ENCODE measurements around the gene SLC6A18. TPM values are rescaled to one million over a fixed set of nuclear protein-coding genes. Genes with fewer than 3 reads are reported as not detected.

SLC6A18 gene
- total RNA-seq, 2 donors from 2014 or later: not detected

DNA sequence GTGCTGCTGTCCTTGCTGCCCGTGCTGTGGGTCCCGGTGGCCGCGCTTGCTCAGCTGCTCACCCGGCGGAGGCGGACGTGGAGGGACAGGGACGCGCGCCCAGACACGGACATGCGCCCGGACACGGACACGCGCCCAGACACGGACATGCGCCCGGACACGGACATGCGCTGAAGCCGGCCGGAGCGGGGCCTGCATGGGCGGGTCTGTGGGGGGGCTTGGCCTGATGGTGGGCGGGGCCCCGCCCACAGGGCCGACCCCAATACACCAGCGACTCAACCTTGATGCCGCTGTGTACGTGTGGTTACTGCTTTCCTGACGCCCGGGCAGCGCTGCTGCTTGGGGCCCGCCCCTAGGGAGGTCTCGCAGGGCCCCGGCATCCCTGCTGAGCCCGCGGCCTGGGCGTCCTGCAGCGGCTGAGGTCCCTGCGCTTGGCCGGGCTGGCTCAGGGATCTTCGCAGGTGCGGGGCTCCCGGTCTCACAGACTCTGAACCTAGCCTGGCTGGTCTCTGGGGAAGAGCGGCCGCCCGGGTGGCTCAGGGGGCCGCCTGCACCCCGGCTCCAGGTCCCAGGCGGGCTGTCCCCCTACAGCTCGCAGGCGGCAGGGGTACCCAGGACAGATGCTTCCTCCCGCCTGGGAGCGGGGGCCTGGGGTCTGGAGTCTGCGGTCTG is 20.9 kb downstream of the SLC6A18 start:
- intact Hi-C loops (cut with DNase I): loop anchor here in 1 of 2 donors (5.0 kb wide), 1 partner anchor 566 kb away; no protein-coding TSS in a partner anchor

DNA sequence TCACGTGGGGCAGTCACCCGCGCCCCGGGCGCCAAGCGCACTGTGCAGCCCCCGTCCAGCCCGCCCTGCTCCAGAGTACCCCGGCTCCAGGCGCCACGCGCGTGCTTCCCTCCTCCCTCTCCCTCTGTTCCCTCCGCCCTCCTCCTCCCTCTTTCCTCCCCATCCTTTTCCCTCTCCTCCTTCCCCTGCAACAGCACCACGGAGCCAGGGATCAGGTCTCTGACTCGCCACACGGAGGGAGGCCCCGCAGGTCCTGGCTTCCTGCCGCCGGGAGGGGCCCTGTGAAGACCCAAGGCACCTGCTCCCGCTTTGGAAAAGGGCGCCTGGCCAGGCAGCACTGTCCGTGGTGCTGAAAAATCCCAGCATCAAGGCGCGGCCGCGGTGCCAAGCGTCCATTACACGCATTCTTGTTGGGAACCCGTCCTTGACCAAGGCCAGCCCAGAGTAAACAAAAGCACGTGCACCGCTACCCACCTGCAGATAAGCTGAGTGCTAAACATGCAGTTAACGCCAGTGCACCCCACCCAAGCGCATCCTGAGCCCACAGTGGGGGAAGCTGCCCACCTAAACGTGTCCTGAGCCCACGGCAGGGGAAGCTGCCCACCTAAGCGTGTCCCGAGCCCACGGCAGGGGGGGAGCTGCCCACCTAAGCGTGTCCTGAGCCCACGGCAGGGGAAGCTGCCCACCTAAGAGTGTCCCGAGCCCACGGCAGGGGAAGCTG is 21.7 kb downstream of the SLC6A18 start:
- DNase-seq (ENCODE audit: low spot score): no peak
- intact Hi-C loops (cut with DNase I): loop anchor here in 1 of 2 donors (1.0 to 5.0 kb wide), 2 partner anchors 48 to 565 kb away; partner anchors contain the start of gene TERT

More for the DNA sequence above, 20.9 kb downstream of the SLC6A18 start:
- DNase-seq (ENCODE audit: low spot score): no peak

DNA sequence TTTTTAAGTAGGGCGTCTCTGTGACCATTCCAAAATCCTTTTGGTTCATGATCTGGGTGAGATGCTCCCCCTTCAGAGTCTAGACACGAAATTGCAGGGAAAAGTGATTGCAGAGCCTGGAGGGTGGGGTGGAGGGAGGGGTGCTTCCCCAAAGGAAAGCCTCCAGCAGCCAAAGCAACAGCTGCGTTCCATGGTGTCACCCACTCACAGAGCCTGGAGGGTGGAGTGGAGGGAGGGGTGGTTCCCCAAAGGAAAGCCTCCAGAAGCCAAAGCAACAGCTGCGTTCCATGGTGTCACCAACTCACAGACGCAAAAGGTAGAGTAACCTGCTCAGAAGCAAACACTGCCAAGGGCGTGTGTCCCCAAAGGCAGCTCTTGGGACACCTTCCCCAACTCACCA is 22.6 kb downstream of the SLC6A18 start:
- no peak for DNase-seq (ENCODE audit: low spot score)
- intact Hi-C loops (cut with DNase I): loop anchor here in 1 of 2 donors (1.0 to 5.0 kb wide), 2 partner anchors 47 to 564 kb away; partner anchors contain the start of gene TERT

DNA sequence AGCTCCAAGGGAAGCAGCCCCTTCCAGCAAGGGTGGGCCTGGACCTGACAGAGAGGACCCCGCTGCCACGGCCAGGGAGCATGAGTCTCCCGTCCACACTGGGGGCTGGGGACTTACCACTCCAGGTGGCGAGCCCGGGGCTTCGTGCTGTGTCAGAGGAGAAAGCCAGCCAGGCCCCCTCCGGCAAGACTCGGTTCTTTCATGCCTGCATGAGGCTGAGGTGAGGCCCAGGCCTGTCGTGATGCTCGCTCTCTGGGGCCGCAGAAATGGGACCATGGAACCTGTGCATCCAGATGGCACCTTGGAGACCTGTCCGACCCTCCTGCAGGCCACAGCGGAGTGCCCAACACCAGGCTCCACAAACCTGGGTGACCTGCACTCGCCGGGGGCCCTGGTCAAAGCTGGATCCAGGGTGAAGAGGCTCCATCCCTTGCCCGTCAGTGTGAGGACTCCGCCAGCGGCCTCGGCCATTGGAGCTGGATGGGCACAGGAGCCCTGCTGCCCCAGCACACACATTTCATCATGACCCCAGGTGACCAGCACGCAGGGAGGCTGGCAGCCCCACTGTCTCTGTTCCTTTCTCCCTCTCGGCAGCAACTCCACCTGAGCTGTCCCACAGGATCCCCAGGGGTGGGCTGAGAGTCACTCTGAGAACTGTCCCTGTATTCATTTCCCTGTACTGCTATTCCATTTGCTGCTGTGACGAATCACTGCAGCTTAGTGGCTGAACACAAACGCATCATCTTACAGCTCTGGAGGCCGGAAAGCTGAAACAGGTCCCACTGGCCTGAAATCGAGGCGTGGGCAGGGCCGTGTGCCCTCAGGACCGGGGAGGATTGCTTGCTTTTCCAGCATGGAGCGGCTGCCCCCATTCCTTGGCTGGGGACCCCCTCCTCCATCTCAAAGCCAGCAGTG is 24.4 kb downstream of the SLC6A18 start:
- DNase-seq (ENCODE audit: low spot score): no peak
- intact Hi-C loops (cut with DNase I): loop anchor here in 1 of 2 donors (5.0 kb wide), 1 partner anchor 563 kb away; no protein-coding TSS in a partner anchor

DNA sequence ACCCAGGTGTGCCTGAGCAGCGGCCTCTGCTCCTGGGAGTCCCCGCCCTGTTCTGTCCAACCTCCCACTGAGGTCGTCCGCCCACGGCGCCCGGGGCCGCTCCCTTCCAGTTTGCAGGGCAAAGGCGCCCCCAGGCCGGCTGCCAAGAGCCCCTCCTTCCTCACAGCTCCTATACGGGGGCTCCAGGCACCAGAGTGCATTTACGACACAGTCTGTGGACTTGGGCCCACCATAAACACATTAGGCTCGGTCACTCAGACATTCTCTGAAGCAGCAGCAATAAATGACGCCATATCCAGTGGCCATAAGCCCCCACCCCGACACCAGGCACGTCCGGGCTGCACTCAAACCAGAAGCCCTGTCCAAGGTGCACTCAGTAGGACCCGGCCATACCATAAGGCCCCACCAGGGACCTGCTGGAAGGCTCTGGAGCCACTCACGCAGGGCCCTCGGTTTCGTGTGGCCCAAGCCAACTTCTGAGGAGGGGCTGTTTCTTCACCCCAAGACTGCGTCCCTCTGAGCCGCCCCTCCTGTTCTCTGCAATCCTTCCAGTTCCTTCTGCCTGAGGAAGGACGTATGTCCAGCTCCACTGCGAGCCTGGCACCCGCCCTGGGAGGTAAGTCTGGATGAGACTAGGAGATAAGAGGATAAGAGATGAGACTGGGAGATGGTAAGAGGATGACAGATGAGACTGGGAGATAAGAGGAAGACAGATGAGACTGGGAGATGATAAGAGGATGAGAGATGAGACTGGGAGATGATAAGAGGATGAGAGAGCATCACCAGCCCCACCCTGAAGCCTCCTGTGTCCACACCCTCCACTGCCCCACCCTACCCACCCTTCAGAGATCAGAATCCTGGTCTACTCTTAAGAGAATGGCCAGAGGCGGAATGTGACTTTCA is 26.7 kb downstream of the SLC6A18 start:
- no peak for DNase-seq (ENCODE audit: low spot score)
- intact Hi-C loops (cut with DNase I): no loop called here

DNA sequence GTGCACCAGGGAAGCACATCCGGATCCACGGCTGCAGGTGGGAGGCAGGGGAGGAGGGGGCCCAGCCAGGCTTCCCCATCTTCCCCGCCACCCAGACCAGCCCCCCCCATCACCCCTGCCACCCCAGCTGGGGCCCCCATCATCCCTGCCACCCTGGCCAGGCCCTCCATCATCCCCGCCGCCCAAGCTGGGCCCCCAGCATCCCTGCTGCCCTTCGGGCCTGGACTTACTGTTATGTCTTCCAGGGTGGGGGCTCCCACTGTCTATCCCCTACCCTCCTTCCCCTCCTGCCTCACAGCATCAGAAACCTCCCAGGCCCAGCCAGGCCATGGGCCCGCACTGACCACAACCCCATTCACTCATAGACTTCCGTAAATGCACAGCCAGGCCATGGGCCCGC is 27.5 kb downstream of the SLC6A18 start:
- DNase-seq (ENCODE audit: low spot score): no peak
- intact Hi-C loops (cut with DNase I): no loop called here

DNA sequence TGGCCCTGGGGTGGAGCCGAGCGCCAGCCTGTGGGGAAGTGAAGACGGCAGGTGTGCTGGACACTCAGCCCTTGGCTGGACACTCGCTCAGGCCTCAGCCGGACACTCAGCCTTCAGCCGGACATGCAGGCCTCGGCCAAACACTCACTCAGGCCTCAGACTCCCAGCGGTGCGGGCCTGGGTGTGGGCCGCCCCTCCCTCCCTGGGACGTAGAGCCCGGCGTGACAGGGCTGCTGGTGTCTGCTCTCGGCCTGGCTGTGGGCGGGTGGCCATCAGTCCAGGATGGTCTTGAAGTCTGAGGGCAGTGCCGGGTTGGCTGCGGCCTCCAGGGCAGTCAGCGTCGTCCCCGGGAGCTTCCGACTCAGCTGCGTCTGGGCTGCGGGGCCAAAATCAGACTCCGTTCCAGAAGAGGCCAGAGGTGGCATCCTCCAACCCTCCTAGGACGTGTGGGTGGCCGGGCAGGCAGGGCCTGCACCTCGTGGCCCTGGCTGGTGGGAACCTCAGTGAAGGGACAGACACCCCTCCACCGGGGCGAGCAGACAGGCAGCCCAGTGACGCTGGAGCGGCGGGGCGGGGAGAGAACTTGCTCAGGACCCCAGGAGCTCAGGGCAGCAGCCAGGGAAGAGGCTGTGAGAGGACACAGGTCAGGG is 28.4 kb downstream of the SLC6A18 start:
- no peak for DNase-seq (ENCODE audit: low spot score)
- intact Hi-C loops (cut with DNase I): no loop called here

DNA sequence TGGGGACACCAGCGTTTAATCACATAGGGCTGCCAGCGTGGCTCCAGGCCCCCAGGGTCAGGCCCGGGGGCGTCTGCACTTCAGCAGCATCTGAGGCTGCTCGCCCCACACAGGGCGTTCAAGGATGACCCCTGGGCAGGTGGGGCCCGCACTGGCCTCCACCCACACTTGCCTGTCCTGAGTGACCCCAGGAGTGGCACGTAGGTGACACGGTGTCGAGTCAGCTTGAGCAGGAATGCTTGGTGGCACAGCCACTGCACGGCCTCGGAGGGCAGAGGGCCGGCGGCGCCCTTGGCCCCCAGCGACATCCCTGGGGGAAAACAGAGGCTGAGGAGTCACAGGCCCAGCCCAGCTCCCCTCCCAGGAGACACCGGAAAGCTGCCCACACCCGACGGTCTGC is 29.0 kb downstream of the SLC6A18 start:
- intact Hi-C loops (cut with DNase I): no loop called here

DNA sequence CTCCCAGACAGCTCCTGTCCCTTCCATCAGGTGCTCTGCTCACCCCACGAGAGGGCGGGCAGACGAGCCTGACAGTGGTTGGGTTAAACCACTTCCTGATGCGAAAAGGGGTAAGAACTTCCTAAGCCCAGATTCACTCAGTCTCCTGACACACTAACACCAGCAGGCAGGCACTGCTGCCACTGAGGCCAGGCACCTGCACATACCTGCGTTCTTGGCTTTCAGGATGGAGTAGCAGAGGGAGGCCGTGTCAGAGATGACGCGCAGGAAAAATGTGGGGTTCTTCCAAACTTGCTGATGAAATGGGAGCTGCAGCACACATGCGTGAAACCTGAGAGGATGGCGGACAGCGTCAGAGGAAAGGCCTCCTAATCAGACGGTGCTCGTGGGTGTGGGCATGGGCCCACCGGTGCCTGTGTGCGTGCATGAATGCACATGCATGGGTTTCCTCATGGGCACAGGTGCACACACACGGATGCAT is 29.9 kb downstream of the SLC6A18 start:
- intact Hi-C loops (cut with DNase I): no loop called here
- DNase-seq (ENCODE audit: low spot score): no peak

More for the DNA sequence above, 29.0 kb downstream of the SLC6A18 start:
- no peak for DNase-seq (ENCODE audit: low spot score)

DNA sequence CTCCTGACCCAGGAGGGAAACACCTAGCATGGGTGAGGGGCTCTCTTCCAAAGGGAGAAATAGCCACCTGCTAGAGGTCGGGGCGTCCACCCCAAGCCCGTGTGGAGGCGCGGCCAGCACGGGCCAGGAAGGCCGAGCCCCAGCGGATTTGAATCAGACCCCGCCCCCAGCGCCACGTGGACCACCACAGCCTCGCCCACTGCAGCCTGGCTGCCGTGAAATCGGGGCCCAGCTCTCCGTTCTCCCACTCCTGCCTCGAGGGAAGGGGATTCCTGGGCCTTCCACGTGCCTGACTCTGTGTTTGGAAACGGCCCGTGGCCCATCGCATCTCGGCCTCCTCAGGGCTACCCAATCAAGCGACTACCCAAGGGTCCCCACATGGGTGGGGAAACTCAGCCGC is 31.6 kb downstream of the SLC6A18 start:
- intact Hi-C loops (cut with DNase I): no loop called here
- no peak for DNase-seq (ENCODE audit: low spot score)

DNA sequence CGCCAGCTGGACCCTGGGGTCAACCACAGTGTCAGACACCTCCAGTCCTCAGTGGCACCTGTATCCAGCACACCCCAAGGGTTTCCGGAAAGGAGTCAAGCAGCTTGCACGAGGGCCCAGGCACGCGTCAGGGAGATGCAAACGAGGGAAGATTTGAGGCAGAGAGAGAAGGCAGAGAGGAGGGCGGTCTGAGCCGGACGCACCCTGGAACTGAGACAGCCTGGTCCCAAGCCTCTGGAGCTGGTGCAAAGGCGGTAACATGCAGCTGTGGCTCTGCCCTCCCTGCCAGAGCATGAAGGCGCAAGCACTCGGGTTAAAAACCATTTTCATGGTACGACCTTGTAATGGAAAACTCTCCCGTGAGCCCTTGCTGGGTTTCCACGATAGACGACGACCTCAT is 32.2 kb downstream of the SLC6A18 start:
- no peak for DNase-seq (ENCODE audit: low spot score)
- intact Hi-C loops (cut with DNase I): no loop called here

DNA sequence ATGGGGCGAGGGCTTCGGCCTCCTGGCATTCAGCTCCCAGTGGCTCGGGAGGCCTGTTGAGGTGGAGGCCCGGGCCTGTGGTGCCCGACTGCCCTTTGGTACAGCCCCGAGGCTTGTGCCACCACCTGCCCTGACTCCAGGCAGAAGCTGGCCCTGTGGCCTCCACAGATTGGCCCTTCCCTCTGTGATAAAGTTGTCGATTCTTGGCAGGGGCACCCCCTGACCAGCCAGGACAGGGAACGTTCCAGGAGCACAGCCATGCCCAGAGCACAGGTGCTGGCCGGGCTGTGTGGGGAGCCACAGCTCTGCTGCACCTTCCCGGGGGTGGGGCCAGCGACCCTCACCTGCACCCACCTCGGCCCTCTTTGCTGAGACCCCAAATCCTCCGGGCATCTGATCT is 32.7 kb downstream of the SLC6A18 start:
- intact Hi-C loops (cut with DNase I): no loop called here

DNA sequence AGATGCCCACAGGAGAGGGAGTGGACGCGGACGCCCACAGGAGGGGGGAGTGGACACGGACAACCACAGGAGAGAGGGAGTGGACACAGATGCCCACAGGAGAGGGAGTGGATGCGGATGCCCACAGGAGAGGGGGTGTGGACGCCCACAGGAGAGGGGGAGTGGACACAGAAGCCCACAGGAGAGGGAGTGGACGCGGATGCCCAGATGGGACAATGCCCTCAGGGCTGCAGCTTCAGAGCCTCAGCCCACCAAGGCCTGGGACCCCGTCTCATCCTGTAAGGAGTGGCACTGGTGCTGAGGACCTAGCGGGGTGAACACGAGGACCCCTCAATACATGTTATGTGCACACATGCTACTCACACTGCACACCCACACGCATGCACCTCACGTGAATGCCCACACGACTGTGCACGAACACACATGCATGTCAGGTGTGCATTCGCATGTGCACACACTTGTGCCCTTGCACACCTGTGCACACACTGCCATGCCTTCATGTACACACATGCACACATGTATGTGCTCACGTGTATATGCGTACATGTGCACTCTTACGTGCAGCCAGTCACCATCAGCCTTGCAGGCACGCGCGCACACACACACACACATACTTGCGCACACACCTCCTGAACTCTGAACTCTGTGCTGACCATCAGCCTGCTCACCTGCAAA is 34.8 kb downstream of the SLC6A18 start:
- intact Hi-C loops (cut with DNase I): no loop called here
- DNase-seq (ENCODE audit: low spot score): no peak

More for the DNA sequence above, 32.7 kb downstream of the SLC6A18 start:
- no peak for DNase-seq (ENCODE audit: low spot score)

DNA sequence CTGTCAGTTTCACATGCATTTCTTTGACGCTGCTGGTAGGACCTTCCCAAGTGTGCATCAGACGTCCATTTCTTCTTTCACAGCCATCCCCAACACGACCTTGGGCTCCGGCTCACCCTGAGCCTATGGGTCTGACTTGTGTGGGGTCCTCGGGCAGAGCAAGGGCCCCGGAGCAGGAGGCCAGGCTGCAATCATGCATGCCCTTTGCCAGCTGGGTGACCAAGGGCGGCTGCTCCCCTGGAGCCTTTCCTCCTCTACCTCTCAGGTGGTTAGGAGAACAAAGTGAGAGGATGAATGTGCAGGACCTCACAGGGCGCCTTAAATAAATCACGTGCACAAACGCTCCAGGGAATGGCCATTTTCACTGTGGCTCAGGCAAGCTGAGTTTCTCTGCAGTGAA is 36.5 kb downstream of the SLC6A18 start:
- intact Hi-C loops (cut with DNase I): no loop called here
- no peak for DNase-seq (ENCODE audit: low spot score)

DNA sequence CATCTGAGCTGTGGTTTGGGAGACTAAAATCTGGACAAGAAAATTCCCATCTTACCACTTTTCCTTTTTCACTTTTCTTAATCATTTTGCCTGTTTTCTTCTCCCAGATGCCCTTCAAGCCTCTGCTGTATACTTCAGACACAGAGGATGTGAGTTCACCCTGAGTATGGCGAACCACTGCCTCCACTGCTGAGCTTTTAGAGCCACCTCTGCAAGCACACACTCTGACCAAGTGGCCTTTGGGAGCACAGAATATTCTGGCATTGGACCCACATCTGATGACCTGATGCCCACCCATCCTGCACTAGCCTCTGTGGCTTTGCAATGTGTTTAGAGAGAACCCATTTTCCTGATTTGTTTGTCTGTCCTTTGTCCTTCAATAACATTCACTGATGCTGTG is 37.2 kb downstream of the SLC6A18 start:
- no peak for DNase-seq (ENCODE audit: low spot score)
- intact Hi-C loops (cut with DNase I): no loop called here

DNA sequence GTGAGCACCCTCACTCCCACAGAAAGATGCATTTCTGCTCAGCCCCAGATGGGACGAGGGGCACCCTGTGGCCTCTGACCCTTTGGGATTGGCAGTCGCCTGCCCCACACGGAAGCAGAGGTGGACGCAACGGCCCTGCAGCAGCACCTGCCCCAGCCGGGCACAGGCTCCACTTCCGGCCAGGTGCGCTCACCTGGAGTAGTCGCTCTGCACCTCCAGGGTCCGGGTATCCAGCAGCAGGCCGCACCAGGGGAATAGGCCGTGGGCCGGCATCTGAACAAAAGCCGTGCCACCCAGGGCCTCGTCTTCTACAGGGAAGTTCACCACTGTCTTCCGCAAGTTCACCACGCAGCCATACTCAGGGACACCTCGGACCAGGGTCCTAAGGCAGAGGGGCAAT is 39.0 kb downstream of the SLC6A18 start:
- DNase-seq (ENCODE audit: low spot score): no peak
- intact Hi-C loops (cut with DNase I): no loop called here

DNA sequence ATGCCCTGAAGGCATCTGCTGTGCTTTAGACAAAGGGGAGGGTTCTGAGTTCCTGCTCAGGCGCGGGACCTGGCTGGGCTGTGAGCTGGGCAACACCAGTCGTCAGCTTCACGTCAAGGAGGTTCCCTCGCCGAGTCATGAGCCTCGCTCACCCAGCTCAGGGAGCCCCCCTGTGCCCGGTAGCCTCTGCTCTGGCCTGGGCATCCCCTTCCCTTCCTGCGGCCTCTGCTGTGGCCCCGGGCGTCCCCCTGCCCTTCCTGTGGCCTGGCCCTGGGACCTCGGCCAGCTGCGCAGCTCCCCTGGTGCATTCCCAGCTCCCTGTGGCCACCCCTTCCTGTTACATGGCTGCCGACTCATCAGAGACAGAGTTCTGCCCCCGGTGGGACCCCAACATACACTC is 39.8 kb downstream of the SLC6A18 start:
- no peak for DNase-seq (ENCODE audit: low spot score)
- intact Hi-C loops (cut with DNase I): no loop called here
